Fibroblast of lung (primary cell): ENCODE results near the gene MPRIP. TPM values are rescaled to one million over a fixed set of nuclear protein-coding genes. Genes with fewer than 3 reads are reported as not detected.

Experiments used
- DNase-seq, 2 donors: peaks; one replicate each; pipeline versions ENCODE4 v3.0.0 to v3.0.0-alpha.2; 2010; ENCODE audit warnings: low read depth in 2 of 2
- H2AFZ ChIP-seq: 2 replicates; pipeline ENCODE4 v1.5.1; 2012; ENCODE audit warnings: low read length, control low read depth, inconsistent platforms
- H3K27ac ChIP-seq: 2 replicates; pipeline ENCODE4 v1.5.1; 2011; ENCODE audit warnings: low read length, control low read depth; ENCODE audit not compliant: insufficient read depth
- H3K27me3 ChIP-seq: 2 replicates; pipeline ENCODE4 v1.5.1; 2011; ENCODE audit warnings: mild to moderate bottlenecking, low read length; ENCODE audit not compliant: control insufficient read depth, insufficient read depth
- H3K36me3 ChIP-seq: 2 replicates; pipeline ENCODE4 v1.5.1; 2011; ENCODE audit warnings: low read length; ENCODE audit not compliant: control insufficient read depth, insufficient read depth
- H3K4me1 ChIP-seq: 2 replicates; pipeline ENCODE4 v1.5.1; 2011; ENCODE audit warnings: low read length; ENCODE audit not compliant: control insufficient read depth, insufficient read depth; ENCODE audit errors: extremely low read depth
- H3K4me2 ChIP-seq: 2 replicates; pipeline ENCODE4 v1.5.1; 2011; ENCODE audit warnings: low read length, control low read depth; ENCODE audit not compliant: insufficient read depth; ENCODE audit errors: extremely low read depth
- H3K4me3 ChIP-seq, 4 experiments: fragments of 200-600 bp in 1 of 4; sonication (generic) in 1 of 4; replicated peaks in 1 of 4; 2 replicates each; pipeline ENCODE4 v1.5.1; 2011 to 2016; ENCODE audit warnings: low read length in 4 of 4, low read depth in 3 of 4, mild to moderate bottlenecking in 3 of 4, control low read depth in 2 of 4, inconsistent platforms in 1 of 4, mixed read lengths in 1 of 4; ENCODE audit not compliant: insufficient read depth in 1 of 4; ENCODE audit errors: control extremely low read depth in 1 of 4
- H3K79me2 ChIP-seq: 2 replicates; pipeline ENCODE4 v1.5.1; 2012; ENCODE audit warnings: mild to moderate bottlenecking, low read length, inconsistent platforms; ENCODE audit not compliant: control insufficient read depth, insufficient read depth
- H3K9ac ChIP-seq: 2 replicates; pipeline ENCODE4 v1.5.1; 2011; ENCODE audit warnings: mild to moderate bottlenecking, low read length, control low read depth; ENCODE audit not compliant: insufficient read depth
- H3K9me3 ChIP-seq: 2 replicates; pipeline ENCODE4 v1.5.1; 2012; ENCODE audit warnings: low read depth, low read length; ENCODE audit not compliant: control insufficient read depth, insufficient read depth
- H4K20me1 ChIP-seq: 2 replicates; pipeline ENCODE4 v1.5.1; 2011; ENCODE audit warnings: low read length; ENCODE audit not compliant: control insufficient read depth, insufficient read depth; ENCODE audit errors: extremely low read depth
- EZH2 ChIP-seq: IDR thresholded peaks from 2 replicates; pipeline ENCODE4 v1.5.1; 2012; ENCODE audit warnings: low read length, control low read depth, mild to moderate bottlenecking; ENCODE audit errors: missing control alignments
- polyA plus RNA-seq, 2 donors: library from polyadenylated mRNA; depleted of rRNA in 1 of 2; stranded (reverse) in 1 of 2; unstranded in 1 of 2; fragments of >200 nt; gene quantifications; 2 replicates each; pipeline ENCODE4 v1.2.1, GENCODE V29; 2011 to 2012; ENCODE audit warnings: missing spikeins in 1 of 2
- total RNA-seq: library from RNA; depleted of rRNA; stranded (reverse); fragments of >200 nt; gene quantifications from 2 replicates; pipeline ENCODE4 v1.2.1, GENCODE V29; 2014
- TF ChIP-seq, protein P1 (sequence below), 2 donors: IDR thresholded peaks in 1 of 2; conservative IDR thresholded peaks in 1 of 2; 1 replicate in 1 of 2; 2 replicates in 1 of 2; pipeline ENCODE4 v1.5.1; 2011 to 2012; ENCODE audit warnings: low read length in 2 of 2, control low read depth in 1 of 2, inconsistent platforms in 1 of 2, low read depth in 1 of 2, mild to moderate bottlenecking in 1 of 2

The MPRIP gene
- total and polyA plus RNA-seq, 2 donors (not counting 1 experiment from before 2014, with no cell fraction given) = 104 to 124 TPM

DNA sequence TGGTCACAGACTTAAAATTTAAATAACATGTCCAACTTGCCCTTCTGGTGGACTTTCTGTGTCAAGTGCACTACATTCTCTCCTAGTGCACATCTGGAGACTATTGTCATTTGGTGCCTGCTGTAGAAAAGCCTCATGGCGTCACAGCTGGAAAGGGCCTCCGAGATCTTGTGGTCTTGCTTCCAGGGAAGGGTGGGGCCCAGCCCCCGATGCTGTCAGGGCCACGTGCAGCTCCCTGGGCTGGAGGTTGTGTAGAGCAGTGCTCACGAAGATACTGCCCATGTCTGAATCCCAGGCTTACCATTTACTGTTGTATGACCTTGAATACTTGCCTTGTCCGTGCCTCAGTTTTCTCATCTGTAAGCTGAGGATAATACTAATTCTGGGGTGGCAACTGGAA, 6.8 kb upstream of the MPRIP start:
- Histone ChIP-seq H3K4me1 (peaks cover 12% of the 10 kb centered on the region), H3K4me3 (no peak overlapping the region), H3K27ac (no peak overlapping the region), H3K4me2 (no peak overlapping the region), H3K27me3 (no peaks in the 10 kb centered on the region), H2AFZ (no peak overlapping the region), H3K36me3 (no peaks in the 10 kb centered on the region), H3K79me2 (no peaks in the 10 kb centered on the region), H3K9me3 (no peaks in the 10 kb centered on the region), H3K9ac (no peak overlapping the region), H4K20me1 (no peaks in the 10 kb centered on the region)
- no peak for TF ChIP-seq EZH2
- TF ChIP-seq, protein P1, sequence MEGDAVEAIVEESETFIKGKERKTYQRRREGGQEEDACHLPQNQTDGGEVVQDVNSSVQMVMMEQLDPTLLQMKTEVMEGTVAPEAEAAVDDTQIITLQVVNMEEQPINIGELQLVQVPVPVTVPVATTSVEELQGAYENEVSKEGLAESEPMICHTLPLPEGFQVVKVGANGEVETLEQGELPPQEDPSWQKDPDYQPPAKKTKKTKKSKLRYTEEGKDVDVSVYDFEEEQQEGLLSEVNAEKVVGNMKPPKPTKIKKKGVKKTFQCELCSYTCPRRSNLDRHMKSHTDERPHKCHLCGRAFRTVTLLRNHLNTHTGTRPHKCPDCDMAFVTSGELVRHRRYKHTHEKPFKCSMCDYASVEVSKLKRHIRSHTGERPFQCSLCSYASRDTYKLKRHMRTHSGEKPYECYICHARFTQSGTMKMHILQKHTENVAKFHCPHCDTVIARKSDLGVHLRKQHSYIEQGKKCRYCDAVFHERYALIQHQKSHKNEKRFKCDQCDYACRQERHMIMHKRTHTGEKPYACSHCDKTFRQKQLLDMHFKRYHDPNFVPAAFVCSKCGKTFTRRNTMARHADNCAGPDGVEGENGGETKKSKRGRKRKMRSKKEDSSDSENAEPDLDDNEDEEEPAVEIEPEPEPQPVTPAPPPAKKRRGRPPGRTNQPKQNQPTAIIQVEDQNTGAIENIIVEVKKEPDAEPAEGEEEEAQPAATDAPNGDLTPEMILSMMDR (conservative IDR thresholded peaks at IDR 0.05 in 1 of 2, IDR thresholded peaks at IDR 0.05 in 1 of 2; ENCODE audit: low read depth in 1 of 2, low read length in 2 of 2) = no peak
- no peak for DNase-seq

DNA sequence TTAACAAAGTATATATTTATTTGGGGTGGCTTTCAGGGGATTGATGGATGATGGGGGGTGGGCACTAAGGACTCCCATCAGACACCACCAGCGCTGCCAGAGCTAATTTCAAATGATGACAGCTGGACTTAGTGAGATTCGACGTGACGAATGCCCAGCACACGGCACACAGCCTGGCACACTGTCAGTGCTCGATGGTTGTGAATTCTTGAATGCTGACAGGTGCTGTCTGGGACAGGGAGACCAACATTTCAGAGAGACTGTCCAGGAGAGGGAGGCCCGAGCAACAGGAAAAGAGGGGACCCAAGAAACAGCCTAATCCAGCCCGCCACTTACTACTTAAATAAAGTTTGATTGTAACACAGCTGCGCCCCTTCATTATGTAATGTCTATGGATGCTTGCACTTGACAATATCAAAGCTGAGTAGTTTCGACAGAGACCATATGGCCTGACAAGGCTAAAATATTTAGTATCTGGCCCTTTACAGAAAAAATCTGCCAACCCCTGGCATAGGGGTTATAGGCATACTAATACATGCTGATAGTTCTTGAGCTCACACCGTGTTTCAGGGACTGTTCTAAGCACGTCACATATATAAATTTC, 6.2 kb upstream of the MPRIP start:
- no peak overlapping the region for H3K9ac ChIP-seq
- H3K27me3 ChIP-seq = no peaks in the 10 kb centered on the region
- TF ChIP-seq EZH2 = no peak
- TF ChIP-seq, protein P1 (conservative IDR thresholded peaks at IDR 0.05 in 1 of 2, IDR thresholded peaks at IDR 0.05 in 1 of 2; ENCODE audit: low read depth in 1 of 2, low read length in 2 of 2) = no peak
- no peak overlapping the region for H3K4me3 ChIP-seq
- no peaks in the 10 kb centered on the region for H3K9me3 ChIP-seq
- peaks cover 15% of the 10 kb centered on the region for H3K4me1 ChIP-seq
- no peaks in the 10 kb centered on the region for H3K36me3 ChIP-seq
- H4K20me1 ChIP-seq = no peaks in the 10 kb centered on the region
- H2AFZ ChIP-seq = no peak overlapping the region
- no peak overlapping the region for H3K27ac ChIP-seq
- H3K4me2 ChIP-seq = no peak overlapping the region
- DNase-seq = no peak
- H3K79me2 ChIP-seq = no peaks in the 10 kb centered on the region

DNA sequence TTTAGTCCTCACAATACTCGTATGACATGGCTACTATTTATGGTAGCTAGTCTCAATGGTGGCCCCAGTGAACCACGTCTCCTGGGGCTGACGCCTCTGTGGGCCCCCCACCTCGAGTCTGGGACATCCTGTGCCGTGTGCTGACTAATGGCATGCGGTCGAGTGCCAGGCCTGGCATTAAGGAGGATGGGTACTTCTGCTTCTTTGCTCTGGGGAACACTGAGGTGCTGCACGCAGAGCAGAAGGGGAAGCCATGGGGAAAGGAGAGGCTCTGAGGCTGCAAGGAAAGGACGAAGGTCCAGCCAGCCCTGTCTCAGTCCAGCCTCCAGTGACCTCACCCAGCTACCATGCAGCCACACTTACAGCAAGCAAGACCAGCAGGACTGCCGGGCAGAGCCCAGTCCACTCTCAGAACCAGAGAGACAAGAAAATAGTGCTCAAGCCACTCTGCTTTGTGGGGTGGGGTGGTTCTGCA, 5.7 kb upstream of the MPRIP start:
- Histone ChIP-seq H3K79me2 (no peaks in the 10 kb centered on the region), H3K27me3 (no peaks in the 10 kb centered on the region), H3K27ac (no peak overlapping the region), H3K9me3 (no peaks in the 10 kb centered on the region), H3K4me3 (no peak overlapping the region), H3K9ac (no peak overlapping the region), H4K20me1 (no peaks in the 10 kb centered on the region), H3K4me2 (no peak overlapping the region), H2AFZ (no peak overlapping the region), H3K4me1 (peaks cover 20% of the 10 kb centered on the region), H3K36me3 (no peaks in the 10 kb centered on the region)
- DNase-seq = peak in 1 of 2 donors; percentile 19
- TF ChIP-seq, protein P1 (conservative IDR thresholded peaks at IDR 0.05 in 1 of 2, IDR thresholded peaks at IDR 0.05 in 1 of 2; ENCODE audit: low read depth in 1 of 2, low read length in 2 of 2) = no peak
- TF ChIP-seq EZH2 = no peak
